ENCODE measurements around the gene NFRKB. TPM values are rescaled to one million over a fixed set of nuclear protein-coding genes. Genes with fewer than 3 reads are reported as not detected.

NFRKB gene
- total RNA-seq, 1 experiment from 2014 or later: 27.4 TPM

DNA sequence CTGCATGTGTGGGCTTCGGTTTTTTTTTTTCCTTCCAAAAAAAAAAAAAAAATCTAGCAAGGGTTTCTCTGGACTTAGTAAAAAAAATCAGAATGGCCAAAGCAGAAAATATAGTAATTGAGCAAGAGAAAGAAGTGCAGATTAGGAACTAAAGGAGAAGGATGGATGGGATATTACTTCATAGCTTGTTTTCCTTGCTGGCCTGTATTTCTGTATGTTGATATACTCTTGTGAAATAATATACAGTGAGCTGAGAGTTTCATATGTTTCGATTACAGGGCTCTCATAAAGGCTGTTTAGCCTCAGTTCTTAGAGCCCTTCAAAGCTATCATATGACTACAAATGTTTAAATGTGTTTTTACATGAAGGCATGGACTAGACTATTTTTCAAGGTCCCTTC lies 34.3 kb upstream of the NFRKB start:
- TF ChIP-seq, protein P1, sequence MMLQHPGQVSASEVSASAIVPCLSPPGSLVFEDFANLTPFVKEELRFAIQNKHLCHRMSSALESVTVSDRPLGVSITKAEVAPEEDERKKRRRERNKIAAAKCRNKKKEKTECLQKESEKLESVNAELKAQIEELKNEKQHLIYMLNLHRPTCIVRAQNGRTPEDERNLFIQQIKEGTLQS (IDR thresholded peaks at IDR 0.05): no peak
- TF ChIP-seq FOSL1 (IDR thresholded peaks at IDR 0.05; ENCODE audit: low read depth): no peak
- TF ChIP-seq, protein P2, sequence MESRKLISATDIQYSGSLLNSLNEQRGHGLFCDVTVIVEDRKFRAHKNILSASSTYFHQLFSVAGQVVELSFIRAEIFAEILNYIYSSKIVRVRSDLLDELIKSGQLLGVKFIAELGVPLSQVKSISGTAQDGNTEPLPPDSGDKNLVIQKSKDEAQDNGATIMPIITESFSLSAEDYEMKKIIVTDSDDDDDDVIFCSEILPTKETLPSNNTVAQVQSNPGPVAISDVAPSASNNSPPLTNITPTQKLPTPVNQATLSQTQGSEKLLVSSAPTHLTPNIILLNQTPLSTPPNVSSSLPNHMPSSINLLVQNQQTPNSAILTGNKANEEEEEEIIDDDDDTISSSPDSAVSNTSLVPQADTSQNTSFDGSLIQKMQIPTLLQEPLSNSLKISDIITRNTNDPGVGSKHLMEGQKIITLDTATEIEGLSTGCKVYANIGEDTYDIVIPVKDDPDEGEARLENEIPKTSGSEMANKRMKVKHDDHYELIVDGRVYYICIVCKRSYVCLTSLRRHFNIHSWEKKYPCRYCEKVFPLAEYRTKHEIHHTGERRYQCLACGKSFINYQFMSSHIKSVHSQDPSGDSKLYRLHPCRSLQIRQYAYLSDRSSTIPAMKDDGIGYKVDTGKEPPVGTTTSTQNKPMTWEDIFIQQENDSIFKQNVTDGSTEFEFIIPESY (IDR thresholded peaks at IDR 0.05; ENCODE audit: extremely low read depth, insufficient replicate concordance, low read length): no peak
- no peak for TF ChIP-seq EZH2 (IDR thresholded peaks at IDR 0.05)
- no peak for TF ChIP-seq JUND (IDR thresholded peaks at IDR 0.05)
- TF ChIP-seq ZFX (IDR thresholded peaks at IDR 0.05): no peak
- TF ChIP-seq CEBPB (IDR thresholded peaks at IDR 0.05; ENCODE audit: low read depth): no peak
- TF ChIP-seq, protein P3, sequence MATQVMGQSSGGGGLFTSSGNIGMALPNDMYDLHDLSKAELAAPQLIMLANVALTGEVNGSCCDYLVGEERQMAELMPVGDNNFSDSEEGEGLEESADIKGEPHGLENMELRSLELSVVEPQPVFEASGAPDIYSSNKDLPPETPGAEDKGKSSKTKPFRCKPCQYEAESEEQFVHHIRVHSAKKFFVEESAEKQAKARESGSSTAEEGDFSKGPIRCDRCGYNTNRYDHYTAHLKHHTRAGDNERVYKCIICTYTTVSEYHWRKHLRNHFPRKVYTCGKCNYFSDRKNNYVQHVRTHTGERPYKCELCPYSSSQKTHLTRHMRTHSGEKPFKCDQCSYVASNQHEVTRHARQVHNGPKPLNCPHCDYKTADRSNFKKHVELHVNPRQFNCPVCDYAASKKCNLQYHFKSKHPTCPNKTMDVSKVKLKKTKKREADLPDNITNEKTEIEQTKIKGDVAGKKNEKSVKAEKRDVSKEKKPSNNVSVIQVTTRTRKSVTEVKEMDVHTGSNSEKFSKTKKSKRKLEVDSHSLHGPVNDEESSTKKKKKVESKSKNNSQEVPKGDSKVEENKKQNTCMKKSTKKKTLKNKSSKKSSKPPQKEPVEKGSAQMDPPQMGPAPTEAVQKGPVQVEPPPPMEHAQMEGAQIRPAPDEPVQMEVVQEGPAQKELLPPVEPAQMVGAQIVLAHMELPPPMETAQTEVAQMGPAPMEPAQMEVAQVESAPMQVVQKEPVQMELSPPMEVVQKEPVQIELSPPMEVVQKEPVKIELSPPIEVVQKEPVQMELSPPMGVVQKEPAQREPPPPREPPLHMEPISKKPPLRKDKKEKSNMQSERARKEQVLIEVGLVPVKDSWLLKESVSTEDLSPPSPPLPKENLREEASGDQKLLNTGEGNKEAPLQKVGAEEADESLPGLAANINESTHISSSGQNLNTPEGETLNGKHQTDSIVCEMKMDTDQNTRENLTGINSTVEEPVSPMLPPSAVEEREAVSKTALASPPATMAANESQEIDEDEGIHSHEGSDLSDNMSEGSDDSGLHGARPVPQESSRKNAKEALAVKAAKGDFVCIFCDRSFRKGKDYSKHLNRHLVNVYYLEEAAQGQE (IDR thresholded peaks at IDR 0.05; ENCODE audit: low read depth): no peak
- TF ChIP-seq TCF7L2 (IDR thresholded peaks at IDR 0.05; ENCODE audit: borderline replicate concordance, extremely low read depth, insufficient read depth, insufficient read length): no peak
- TF ChIP-seq RAD21 (IDR thresholded peaks at IDR 0.05; ENCODE audit: low read depth): no peak
- TF ChIP-seq SIN3A (IDR thresholded peaks at IDR 0.05; ENCODE audit: low read depth): no peak
- Histone ChIP-seq H3K36me3 (ENCODE audit: control insufficient read depth in 1 of 2, insufficient read depth in 2 of 2, low read length in 2 of 2) (no peaks in the 10 kb centered on the region), H3K9ac (ENCODE audit: low read length) (no peak overlapping the region), H3K27me3 (ENCODE audit: insufficient read depth, low read length) (no peaks in the 10 kb centered on the region), H2AFZ (ENCODE audit: low read depth, low read length, poor library complexity, severe bottlenecking) (no peak overlapping the region), H3K4me3 (replicated peaks in 1 of 2; ENCODE audit: low read depth in 1 of 2, low read length in 2 of 2) (no peak overlapping the region), H3K9me3 (ENCODE audit: control insufficient read depth in 1 of 2, insufficient read depth in 1 of 2, low read depth in 1 of 2, low read length in 2 of 2) (no peaks in the 10 kb centered on the region), H3K79me2 (ENCODE audit: insufficient read depth, low read length) (no peaks in the 10 kb centered on the region), H3K4me2 (ENCODE audit: low read length) (no peak overlapping the region), H4K20me1 (ENCODE audit: insufficient read depth) (no peaks in the 10 kb centered on the region), H3K9me2 (ENCODE audit: insufficient read depth) (no peaks in the 10 kb centered on the region), H3K27ac (ENCODE audit: low read depth, low read length) (no peak overlapping the region), H3K4me1 (ENCODE audit: control insufficient read depth in 1 of 2, insufficient read depth in 2 of 2, low read length in 2 of 2) (peaks cover 0 to 10% of the 10 kb centered on the region in 2 experiments; a peak in 1 of 4 replicates)
- no TSS peak for BruUV-seq (replicated peaks)
- no peak for ATAC-seq
- CTCF ChIA-PET: interaction anchor here (1.4 kb wide), 1 partner anchor 203 kb away, joined by 4 read pairs; no protein-coding TSS in a partner anchor
- no peak for DNase-seq (ENCODE audit: low read depth, low spot score)
- intact Hi-C loops (cut with micrococcal nuclease): no loop called here
- POLR2A ChIA-PET: no interaction called here
- RAD21 ChIA-PET (ENCODE audit: low non-redundant PET in 1 of 2, low total read pairs in 2 of 2, uncharacterized antibody in 2 of 2, unreplicated experiment in 2 of 2): no interaction called here
